RWPE1 (cell line): ENCODE results near the gene UHMK1.

Experiments
- CTCF ChIA-PET: fragments of 350-600 bp; sonication (Branson Sonifier 250); formaldehyde crosslinking; extraction: SDS; loops from one replicate; lab custom pipeline; 2021; lab: Yijun Ruan, JAX
- POLR2A ChIA-PET: fragments of 400-600 bp; formaldehyde crosslinking; extraction: SDS; loops from one replicate; lab custom pipeline; 2020; ENCODE audit warnings: antibody characterized with exemption; ENCODE audit not compliant: low non-redundant PET; lab: Yijun Ruan, JAX
- DNase-seq: peaks from one replicate; pipeline ENCODE4 v3.0.0; 2012; ENCODE audit warnings: low spot score
- H3K27ac ChIP-seq: fragments of 450-650 bp; 2 replicates; pipeline ENCODE4 v1.5.1; 2017
- CTCF ChIP-seq: fragments of 450-650 bp; conservative IDR thresholded peaks from 2 replicates; pipeline ENCODE4 v1.5.1; 2017; ENCODE audit warnings: low read depth, mild to moderate bottlenecking

The UHMK1 gene

DNA sequence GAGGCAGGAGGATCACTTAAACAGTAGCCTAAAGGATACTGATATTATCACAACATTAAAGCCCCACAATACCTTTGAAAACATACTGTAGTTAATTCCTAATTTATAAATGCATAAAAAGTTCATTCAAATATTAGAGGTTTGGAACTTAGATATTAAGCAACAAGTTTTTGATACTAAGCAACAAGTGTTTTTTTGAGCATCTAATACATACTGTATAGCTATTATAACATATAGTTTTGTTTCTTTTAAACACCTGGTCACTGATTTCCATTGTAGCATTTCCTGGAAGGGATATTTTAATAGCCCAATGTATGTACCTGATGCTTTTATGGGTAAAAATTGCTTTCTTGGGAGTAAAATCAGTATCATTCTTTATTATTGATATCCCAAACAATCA lies 4.5 kb downstream of the UHMK1 start:
- no peak for DNase-seq
- ChIA-PET POLR2A (interaction anchor here (0.7 kb wide), 1 partner anchor 86 kb away, joined by 4 read pairs; no protein-coding TSS in a partner anchor), CTCF (no interaction called here)

DNA sequence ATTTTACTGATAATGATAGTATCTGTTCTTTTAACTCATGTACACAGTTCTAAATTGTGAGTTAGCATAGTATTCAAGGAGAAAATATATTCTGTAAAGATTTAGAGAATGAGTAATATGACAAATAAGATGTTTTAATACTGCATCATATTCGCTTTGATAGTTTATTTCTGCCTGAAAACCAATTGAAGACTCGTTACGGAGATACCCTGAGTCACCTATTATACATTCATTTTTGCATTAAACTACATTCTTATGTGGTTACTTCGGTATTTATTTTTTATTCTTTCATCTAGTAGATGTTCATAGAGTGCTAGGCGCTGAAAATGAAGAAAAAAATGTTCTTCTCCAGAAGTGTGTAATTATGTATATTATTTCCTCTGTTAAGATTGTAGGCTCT lies 5.3 kb downstream of the UHMK1 start:
- H3K27ac ChIP-seq: no peak overlapping the region
- POLR2A ChIA-PET: no interaction called here
- TF ChIP-seq CTCF: no peak
- CTCF ChIA-PET: interaction anchor here (0.6 kb wide), 1 partner anchor 447 kb away, joined by 3 read pairs; no protein-coding TSS in a partner anchor
- no peak for DNase-seq

More for the DNA sequence above, 4.5 kb downstream of the UHMK1 start:
- H3K27ac ChIP-seq: no peak overlapping the region
- TF ChIP-seq CTCF: no peak

- DNase-seq: no peak
- TF ChIP-seq CTCF: no peak
- ChIA-PET POLR2A (no interaction called here), CTCF (interaction anchor here (0.5 kb wide), 1 partner anchor 24 kb away, joined by 7 read pairs; no protein-coding TSS in a partner anchor)
- no peak overlapping the region for H3K27ac ChIP-seq
Observed at GRCh38 chr1:162527314-162527713, 29.7 kb downstream of the UHMK1 start.

- POLR2A ChIA-PET: no interaction called here
- TF ChIP-seq CTCF: no peak
- DNase-seq: no peak
- CTCF ChIA-PET: interaction anchor here (0.6 kb wide), 1 partner anchor 136 kb away, joined by 3 read pairs; no protein-coding TSS in a partner anchor
- no peak overlapping the region for H3K27ac ChIP-seq
Observed at GRCh38 chr1:162530307-162530987, 32.8 kb downstream of the UHMK1 start.

DNA sequence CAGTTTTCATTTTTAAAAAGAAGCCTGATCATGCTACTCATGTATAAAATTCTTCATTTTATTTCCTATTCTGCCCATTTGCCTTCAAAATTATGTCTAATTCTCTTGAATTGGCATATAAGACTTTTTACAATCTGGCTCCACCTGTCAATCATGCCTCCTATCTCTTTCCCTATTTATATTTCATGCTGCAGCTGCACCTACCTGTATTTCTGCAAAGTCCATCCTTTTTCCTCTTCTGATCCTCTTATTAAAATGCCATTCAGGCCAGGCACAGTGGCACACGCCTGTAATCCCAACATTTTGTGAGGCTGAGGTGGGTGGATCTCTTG lies 33.3 kb downstream of the UHMK1 start:
- DNase-seq: no peak
- no peak for TF ChIP-seq CTCF
- POLR2A ChIA-PET: no interaction called here
- CTCF ChIA-PET: no interaction called here
- no peak overlapping the region for H3K27ac ChIP-seq

DNA sequence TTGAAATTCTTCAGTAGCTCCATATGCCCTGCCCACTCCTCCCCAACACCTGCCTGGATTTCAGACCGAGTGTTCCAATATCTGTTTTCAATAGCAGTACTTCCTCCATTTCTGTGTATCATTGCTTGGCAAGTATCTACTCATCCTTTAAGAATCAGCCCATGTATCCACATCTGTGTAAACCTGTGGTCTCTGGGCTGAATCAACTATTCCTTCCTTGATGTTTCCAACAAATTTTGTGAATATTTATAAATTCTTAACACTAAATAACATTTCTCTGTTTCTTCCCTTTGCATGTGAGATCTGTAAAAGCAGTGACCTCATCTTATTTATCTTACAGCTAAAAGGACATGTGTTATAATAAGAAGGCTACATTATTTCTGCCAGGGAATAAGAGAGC lies 37.9 kb downstream of the UHMK1 start:
- DNase-seq: no peak
- ChIA-PET POLR2A (no interaction called here), CTCF (no interaction called here)
- TF ChIP-seq CTCF: no peak
- no peak overlapping the region for H3K27ac ChIP-seq
